ENCODE measurements around the gene YPEL1.

Gene YPEL1

GRCh38 chr22:21652547-21653545 lies 82.7 kb downstream of the YPEL1 start:
- peak; percentile 82 for DNase-seq

GRCh38 chr22:21652010-21652546 lies 83.5 kb downstream of the YPEL1 start:
- peak; percentile 96 for DNase-seq

- peak; percentile 71 for DNase-seq
Measured at GRCh38 chr22:21651521-21652009, 84.0 kb downstream of the YPEL1 start.

GRCh38 chr22:21650823-21651520 lies 84.6 kb downstream of the YPEL1 start:
- no peak for DNase-seq

GRCh38 chr22:21650280-21650679 lies 85.3 kb downstream of the YPEL1 start:
- no peak for DNase-seq
